Left forelimb (tissue), 1 donor: ENCODE results near the gene KLF3.

Source experiments
- DNase-seq: peaks from one replicate; pipeline ENCODE4 v3.0.0-alpha.2; 2018; ENCODE audit warnings: low spot score

KLF3 gene

DNA sequence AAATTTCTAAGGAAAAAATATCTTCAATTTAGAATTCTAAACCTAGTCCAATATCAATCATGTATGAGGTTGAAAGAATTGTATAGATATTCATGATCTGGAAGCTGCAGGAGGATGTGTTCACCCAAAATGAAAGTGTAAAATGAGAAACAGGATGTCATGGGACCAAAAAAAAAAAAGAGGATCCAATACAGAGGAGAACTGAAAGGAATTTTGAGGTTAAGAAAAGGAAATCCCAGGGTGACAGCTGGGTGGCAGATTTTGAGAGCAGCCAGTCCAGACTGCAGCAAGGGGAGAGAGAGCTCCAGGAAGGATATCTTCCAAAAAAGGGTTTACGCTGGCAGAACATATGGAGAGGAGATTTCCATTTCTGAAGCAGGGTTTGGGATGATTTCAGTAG, 79.9 kb downstream of the KLF3 start:
- DNase-seq, result no peak

DNA sequence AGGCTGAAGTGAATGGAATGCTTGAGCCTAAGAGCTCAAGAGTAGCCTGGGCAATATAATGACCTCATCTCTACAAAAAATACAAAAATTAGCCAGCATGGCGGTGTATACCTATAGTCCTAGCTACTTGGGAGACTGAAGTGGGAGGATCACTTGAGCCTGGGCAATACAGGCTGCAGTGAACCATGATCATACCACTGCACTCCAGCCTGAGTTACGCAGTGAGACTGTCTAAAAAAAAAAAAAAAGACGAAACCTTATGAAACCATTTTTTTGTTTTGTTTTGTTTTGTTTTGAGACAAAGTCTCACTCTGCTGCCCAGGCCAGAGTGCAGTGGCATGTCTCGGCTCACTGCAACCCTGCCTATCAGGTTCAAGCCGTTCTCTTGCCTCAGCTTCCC, 81.9 kb downstream of the KLF3 start:
- DNase-seq, result no peak

DNA sequence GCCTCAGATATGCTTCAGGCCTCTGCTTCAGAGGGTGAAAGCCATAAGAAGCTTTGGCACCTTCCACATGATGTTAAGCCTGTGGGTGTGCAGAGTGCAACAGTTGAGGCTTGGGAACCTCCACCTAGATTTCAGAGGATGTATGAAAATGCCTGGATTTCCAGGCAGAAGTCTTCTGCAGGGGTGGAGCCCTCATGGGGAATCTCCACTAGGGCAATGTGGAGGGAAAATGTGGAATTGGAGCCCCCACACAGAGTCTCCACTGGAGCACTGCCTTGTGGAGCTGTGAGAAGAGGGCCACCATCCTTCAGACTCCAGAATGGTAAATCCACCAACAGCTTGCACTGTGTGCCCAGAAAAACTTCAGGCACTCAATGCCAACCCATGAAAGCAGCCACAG, 83.6 kb downstream of the KLF3 start:
- no peak for DNase-seq

DNA sequence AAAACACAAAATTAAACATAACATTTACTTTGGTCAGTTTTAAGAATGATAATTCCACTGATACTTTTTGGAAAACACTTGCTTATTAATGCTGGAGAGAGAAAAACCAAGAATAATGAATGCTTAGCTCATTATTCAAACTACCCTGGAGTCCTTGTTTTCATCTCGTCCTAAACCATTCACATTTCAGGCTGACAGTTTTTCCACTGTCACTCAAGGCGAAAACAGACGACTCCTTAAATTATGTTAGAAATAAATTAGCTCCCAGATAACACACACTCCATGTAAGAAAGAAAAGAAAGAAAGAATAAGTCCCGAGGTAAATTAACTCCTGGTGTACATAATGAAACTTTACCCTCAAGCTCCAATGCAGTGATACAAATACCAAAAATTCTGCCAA, 85.3 kb downstream of the KLF3 start:
- DNase-seq, result no peak
